ENCODE measurements around the gene NRGN. TPM values are rescaled to one million over a fixed set of nuclear protein-coding genes. Genes with fewer than 3 reads are reported as not detected.

The NRGN gene
- 0.54 and 0.83 TPM in 2 replicates for total RNA-seq (2012; rRNA removed)
- 24.8 and 27.8 TPM in 2 replicates for polyA plus RNA-seq (2012; rRNA removed)
- polyA plus RNA-seq (2012; cell fraction: cytosol; rRNA removed): 27.1 and 28.3 TPM in 2 replicates
- 14.9 and 33.1 TPM in 2 replicates for polyA plus RNA-seq (2012; cell fraction: nucleus; rRNA removed; ENCODE audit: low replicate concordance)
- percentile 20 among the genes with signal in this experiment for Bru-seq, nascent RNA
- BruChase-seq, experiment 1, labeled RNA remaining after a 6-hour chase: percentile 23 among the genes with signal in this experiment
- percentile 16 among the genes with signal in this experiment for BruChase-seq, experiment 2, labeled RNA remaining after a 2-hour chase
- long read RNA-seq, partial matches to known transcripts: 0 of 2 reads
- long read RNA-seq, other reads (novel, unspliced or antisense): 2 of 2 reads

- CTCF ChIA-PET: no interaction called here
- BruUV-seq (replicated peaks): no TSS peak
- H3K4ac ChIP-seq (ENCODE audit: low read depth, low read length): peak within 1 kb of the TSS; percentile 60; the same call in 1 of the 2 replicates
- peak within 1 kb of the TSS; percentile 87 for H2AK9ac ChIP-seq (replicated peaks; ENCODE audit: low read depth, low read length, poor library complexity)
- peaks cover 2% of the 10 kb centered on the region; the same call in 1 of the 2 replicates for H3K4me1 ChIP-seq (ENCODE audit: control insufficient read depth, insufficient read depth, low read length)
- TF ChIP-seq FOS (IDR thresholded peaks at IDR 0.05; ENCODE audit: low read depth, low read length) (no peak), MAZ (IDR thresholded peaks at IDR 0.05; ENCODE audit: borderline replicate concordance, low read depth, low read length) (peak; percentile 81)
- no peak within 1 kb of the TSS for H3K18ac ChIP-seq (ENCODE audit: low read depth, low read length)
- H4K91ac ChIP-seq (ENCODE audit: insufficient read depth, low read depth, low read length): no peak within 1 kb of the TSS
- H3K9ac ChIP-seq (ENCODE audit: low read depth, low read length): peak within 1 kb of the TSS; percentile 18
- peak within 1 kb of the TSS; percentile 55; the same call in 1 of the 2 replicates for H3K14ac ChIP-seq (replicated peaks; ENCODE audit: low read depth, low read length)
- no peaks in the 10 kb centered on the region for H4K20me1 ChIP-seq (ENCODE audit: insufficient read depth, low read length)
- ATAC-seq (ENCODE audit: low read depth): peak; percentile 99
- peak within 1 kb of the TSS; percentile 91 for H3K4me2 ChIP-seq (ENCODE audit: low read depth, low read length)
- in situ Hi-C loops (cut with MboI; ENCODE audit: low sequenced_read_pairs) (no loop called here), intact Hi-C loops (cut with micrococcal nuclease) (loop anchor here (10.0 kb wide), 1 partner anchor 65 kb away; the partner anchor contains the start of genes SIAE and SPA17), dilution Hi-C loops (cut with HindIII; ENCODE audit: low sequenced_read_pairs, unreplicated experiment) (no loop called here)
- no peak within 1 kb of the TSS for H2BK15ac ChIP-seq (ENCODE audit: low read depth, low read length)
- peaks cover 0 to 7% of the 10 kb centered on the region in 2 experiments; a peak in 2 of 4 replicates for H3K79me1 ChIP-seq (ENCODE audit: low read depth in 1 of 2, low read length in 2 of 2)
- no peak within 1 kb of the TSS for H3K56ac ChIP-seq (ENCODE audit: extremely low read depth, insufficient read depth, low read length)
- peak within 1 kb of the TSS; percentile 93 for H2AFZ ChIP-seq (replicated peaks; ENCODE audit: low read length, poor library complexity)
- H3K4me3 ChIP-seq (ENCODE audit: insufficient read depth, low read depth, low read length): peak within 1 kb of the TSS; percentile 52
- 0 out of 2 replicates have a peak, but pooled peaks cover 3% of the 10 kb centered on the region for H3K9me1 ChIP-seq (ENCODE audit: insufficient read depth, low read length)
- POLR2A ChIA-PET (ENCODE audit: unreplicated experiment): no interaction called here
- peak; percentile 82 for DNase-seq
- H4K8ac ChIP-seq (ENCODE audit: low read depth in 2 of 2, low read length in 2 of 2): peak within 1 kb of the TSS in 1 of 2 experiments; percentile 72; a peak in 1 of 4 replicates
- no peaks in the 10 kb centered on the region for H3K9me3 ChIP-seq (ENCODE audit: control insufficient read depth, insufficient read depth, low read length)
- H2BK120ac ChIP-seq (ENCODE audit: low read depth, low read length): peak within 1 kb of the TSS; percentile 42; the same call in 1 of the 2 replicates
- peak within 1 kb of the TSS; percentile 53; the same call in 1 of the 2 replicates for H2AK5ac ChIP-seq (ENCODE audit: low read depth, low read length)
- H3K27ac ChIP-seq (ENCODE audit: insufficient read depth, low read length): no peak within 1 kb of the TSS; the same call in 1 of the 2 replicates
- peaks cover 18% of the 10 kb centered on the region for H3K27me3 ChIP-seq (ENCODE audit: control insufficient read depth, insufficient read depth, low read length)
- H2BK20ac ChIP-seq (ENCODE audit: low read depth, low read length): no peak within 1 kb of the TSS
- no peak within 1 kb of the TSS for H2BK5ac ChIP-seq (ENCODE audit: low read depth, low read length, poor library complexity, severe bottlenecking)
- H3K23ac ChIP-seq (ENCODE audit: low read depth, low read length): peak within 1 kb of the TSS; percentile 65
- WGBS, 2 experiments (ENCODE audit: extremely low coverage in 2 of 2, insufficient read length in 1 of 2): 0% methylated on average over 2 of the region's 59 CpGs; no CpG with 5 or more reads in 1 of the 2 experiments
- H3K36me3 ChIP-seq (ENCODE audit: control insufficient read depth, insufficient read depth, low read length): no peaks in the 10 kb centered on the region
- no peak within 1 kb of the TSS for H4K5ac ChIP-seq (ENCODE audit: low read depth, low read length)
Measured at GRCh38 chr11:124739479-124740276, at the start of gene NRGN. TSS of gene NRGN (plus strand) at chr11:124739942. CDS start at chr11:124740085, 143 bp downstream.

Measured in IMR-90 (cell line).